A673 (cell line): ENCODE measurements around the gene EXPH5. TPM values are rescaled to one million over a fixed set of nuclear protein-coding genes. Genes with fewer than 3 reads are reported as not detected.

Source experiments
- BruUV-seq: library from RNA; stranded (reverse); fragments of 400-500 nt; replicated peaks from 2 replicates; lab custom pipeline; 2021; lab: Mats Ljungman, UMichigan
- CTCF ChIA-PET: fragments of 300-600 bp; sonication (Branson Sonifier 250); formaldehyde crosslinking; loops from one replicate; lab custom pipeline; 2022; ENCODE audit warnings: antibody characterized with exemption; lab: Charles Lee
- POLR2A ChIA-PET: fragments of 300-600 bp; sonication (Branson Sonifier 250); formaldehyde crosslinking; loops from one replicate; lab custom pipeline; 2022; ENCODE audit warnings: antibody characterized with exemption; ENCODE audit not compliant: low non-redundant PET; lab: Charles Lee
- DNase-seq: peaks from one replicate; pipeline ENCODE4 v3.0.0-alpha.2; 2015; ENCODE audit warnings: low spot score
- H3K27ac ChIP-seq: fragments of 200-600 bp; sonication (generic); 2 replicates; pipeline ENCODE4 v1.5.1; 2016; ENCODE audit warnings: mixed run types, low read depth, mild to moderate bottlenecking, mixed read lengths, antibody characterized with exemption, low read length; ENCODE audit not compliant: poor library complexity, severe bottlenecking
- H3K27me3 ChIP-seq: fragments of 200-600 bp; sonication (generic); replicated peaks from 2 replicates; pipeline ENCODE4 v1.6.1; 2017; ENCODE audit warnings: mixed run types, low read depth, mild to moderate bottlenecking, mixed read lengths, antibody characterized with exemption, low read length; ENCODE audit not compliant: insufficient read depth, poor library complexity
- H3K36me3 ChIP-seq: fragments of 200-600 bp; sonication (generic); 2 replicates; pipeline ENCODE4 v1.6.1; 2016; ENCODE audit warnings: mixed run types, mild to moderate bottlenecking, mixed read lengths, antibody characterized with exemption, low read length; ENCODE audit not compliant: insufficient read depth, poor library complexity, severe bottlenecking
- H3K4me1 ChIP-seq: fragments of 200-600 bp; sonication (generic); 2 replicates; pipeline ENCODE4 v1.6.1; 2017; ENCODE audit warnings: mixed run types, mild to moderate bottlenecking, mixed read lengths, antibody characterized with exemption, low read length; ENCODE audit not compliant: insufficient read depth, poor library complexity, severe bottlenecking
- H3K4me3 ChIP-seq: fragments of 200-600 bp; sonication (generic); 2 replicates; pipeline ENCODE4 v1.5.1; 2016; ENCODE audit warnings: low read depth, mixed run types, mild to moderate bottlenecking, mixed read lengths, low read length; ENCODE audit not compliant: poor library complexity, severe bottlenecking
- H3K9me3 ChIP-seq: fragments of 200-600 bp; sonication (generic); 2 replicates; pipeline ENCODE4 v1.6.1; 2016; ENCODE audit warnings: mixed run types, low read depth, mild to moderate bottlenecking, mixed read lengths, antibody characterized with exemption, low read length; ENCODE audit not compliant: poor library complexity, severe bottlenecking
- EZH2 ChIP-seq: fragments of 200-600 bp; sonication (generic); IDR thresholded peaks from 2 replicates; pipeline ENCODE4 v1.6.1; 2017; ENCODE audit warnings: borderline replicate concordance, low read depth, mild to moderate bottlenecking, mixed read lengths, antibody characterized with exemption, low read length; ENCODE audit not compliant: poor library complexity, severe bottlenecking
- intact Hi-C: fragments of 100-400 bp; cut with micrococcal nuclease; formaldehyde crosslinking; loops from one replicate; pipeline ENCODE4 v1.10.0; 2022; ENCODE audit not compliant: unreplicated experiment
- total RNA-seq: library from RNA; stranded (reverse); gene quantifications from 2 replicates; pipeline ENCODE4 v1.2.3, GENCODE V29; 2021
- TF ChIP-seq, protein P1 (sequence below): fragments of 300-800, 200-600 bp; sonication (generic); conservative IDR thresholded peaks from 2 replicates; pipeline ENCODE4 v1.5.1; 2017; ENCODE audit warnings: low read depth, mild to moderate bottlenecking, antibody characterized with exemption, low read length, moderate library complexity, mixed read lengths

EXPH5 gene
- total RNA-seq, 1 experiment from 2014 or later, result 0.26 TPM

- Histone ChIP-seq H3K36me3 (no peaks in the 10 kb centered on the region), H3K27me3 (no peaks in the 10 kb centered on the region), H3K27ac (no peak overlapping the region), H3K4me1 (no peaks in the 10 kb centered on the region), H3K4me3 (no peak overlapping the region), H3K9me3 (no peaks in the 10 kb centered on the region)
- POLR2A ChIA-PET, result no interaction called here
- intact Hi-C loops, result no loop called here
- TF ChIP-seq, protein P1, sequence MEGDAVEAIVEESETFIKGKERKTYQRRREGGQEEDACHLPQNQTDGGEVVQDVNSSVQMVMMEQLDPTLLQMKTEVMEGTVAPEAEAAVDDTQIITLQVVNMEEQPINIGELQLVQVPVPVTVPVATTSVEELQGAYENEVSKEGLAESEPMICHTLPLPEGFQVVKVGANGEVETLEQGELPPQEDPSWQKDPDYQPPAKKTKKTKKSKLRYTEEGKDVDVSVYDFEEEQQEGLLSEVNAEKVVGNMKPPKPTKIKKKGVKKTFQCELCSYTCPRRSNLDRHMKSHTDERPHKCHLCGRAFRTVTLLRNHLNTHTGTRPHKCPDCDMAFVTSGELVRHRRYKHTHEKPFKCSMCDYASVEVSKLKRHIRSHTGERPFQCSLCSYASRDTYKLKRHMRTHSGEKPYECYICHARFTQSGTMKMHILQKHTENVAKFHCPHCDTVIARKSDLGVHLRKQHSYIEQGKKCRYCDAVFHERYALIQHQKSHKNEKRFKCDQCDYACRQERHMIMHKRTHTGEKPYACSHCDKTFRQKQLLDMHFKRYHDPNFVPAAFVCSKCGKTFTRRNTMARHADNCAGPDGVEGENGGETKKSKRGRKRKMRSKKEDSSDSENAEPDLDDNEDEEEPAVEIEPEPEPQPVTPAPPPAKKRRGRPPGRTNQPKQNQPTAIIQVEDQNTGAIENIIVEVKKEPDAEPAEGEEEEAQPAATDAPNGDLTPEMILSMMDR, result no peak
- TF ChIP-seq EZH2, result no peak
- no TSS peak for BruUV-seq
- CTCF ChIA-PET, result no interaction called here
- DNase-seq, result no peak
Observed at GRCh38 chr11:108624196-108624925, 30.8 kb upstream of the EXPH5 start.

- H3K36me3 ChIP-seq, result no peaks in the 10 kb centered on the region
- intact Hi-C loops, result no loop called here
- no peak overlapping the region for H3K27ac ChIP-seq
- no peaks in the 10 kb centered on the region for H3K4me1 ChIP-seq
- no peak for DNase-seq
- ChIA-PET POLR2A (interaction anchor here (0.6 kb wide), 1 partner anchor 39 kb away, joined by 3 read pairs; no protein-coding TSS in a partner anchor), CTCF (interaction anchor here (0.6 kb wide), 1 partner anchor 11 kb away, joined by 5 read pairs; no protein-coding TSS in a partner anchor)
- TF ChIP-seq, protein P1, result no peak
- TF ChIP-seq EZH2, result no peak
- no peaks in the 10 kb centered on the region for H3K27me3 ChIP-seq
- H3K9me3 ChIP-seq, result no peaks in the 10 kb centered on the region
- BruUV-seq, result no TSS peak
- no peak overlapping the region for H3K4me3 ChIP-seq
Observed at GRCh38 chr11:108622341-108622740, 28.8 kb upstream of the EXPH5 start.

- BruUV-seq, result no TSS peak
- POLR2A ChIA-PET, result no interaction called here
- H3K27ac ChIP-seq, result no peak overlapping the region
- TF ChIP-seq EZH2, result no peak
- TF ChIP-seq, protein P1, result no peak
- intact Hi-C loops, result no loop called here
- H3K36me3 ChIP-seq, result no peaks in the 10 kb centered on the region
- H3K27me3 ChIP-seq, result no peaks in the 10 kb centered on the region
- no peak for DNase-seq
- no peak overlapping the region for H3K4me3 ChIP-seq
- no peaks in the 10 kb centered on the region for H3K4me1 ChIP-seq
- CTCF ChIA-PET, result no interaction called here
- no peaks in the 10 kb centered on the region for H3K9me3 ChIP-seq
Observed at GRCh38 chr11:108620958-108621772, 27.6 kb upstream of the EXPH5 start.
